Stimulated activated CD4-positive, alpha-beta T cell treated with anti-CD3 and anti-CD28 coated beads, Interleukin-15, amount 100 ng/mL, for 24 hours (primary cell): ENCODE measurements around the gene SMARCA2.
A peak's percentile ranks its signal among the peaks of the same experiment; 100 is the strongest.

Experiments
- DNase-seq: peaks from one replicate; pipeline ENCODE4 v3.0.0-alpha.2; 2020

The SMARCA2 gene

GRCh38 chr9:2016408-2017330 is 1.5 kb downstream of the SMARCA2 start:
- DNase-seq = peak; percentile 77

DNA sequence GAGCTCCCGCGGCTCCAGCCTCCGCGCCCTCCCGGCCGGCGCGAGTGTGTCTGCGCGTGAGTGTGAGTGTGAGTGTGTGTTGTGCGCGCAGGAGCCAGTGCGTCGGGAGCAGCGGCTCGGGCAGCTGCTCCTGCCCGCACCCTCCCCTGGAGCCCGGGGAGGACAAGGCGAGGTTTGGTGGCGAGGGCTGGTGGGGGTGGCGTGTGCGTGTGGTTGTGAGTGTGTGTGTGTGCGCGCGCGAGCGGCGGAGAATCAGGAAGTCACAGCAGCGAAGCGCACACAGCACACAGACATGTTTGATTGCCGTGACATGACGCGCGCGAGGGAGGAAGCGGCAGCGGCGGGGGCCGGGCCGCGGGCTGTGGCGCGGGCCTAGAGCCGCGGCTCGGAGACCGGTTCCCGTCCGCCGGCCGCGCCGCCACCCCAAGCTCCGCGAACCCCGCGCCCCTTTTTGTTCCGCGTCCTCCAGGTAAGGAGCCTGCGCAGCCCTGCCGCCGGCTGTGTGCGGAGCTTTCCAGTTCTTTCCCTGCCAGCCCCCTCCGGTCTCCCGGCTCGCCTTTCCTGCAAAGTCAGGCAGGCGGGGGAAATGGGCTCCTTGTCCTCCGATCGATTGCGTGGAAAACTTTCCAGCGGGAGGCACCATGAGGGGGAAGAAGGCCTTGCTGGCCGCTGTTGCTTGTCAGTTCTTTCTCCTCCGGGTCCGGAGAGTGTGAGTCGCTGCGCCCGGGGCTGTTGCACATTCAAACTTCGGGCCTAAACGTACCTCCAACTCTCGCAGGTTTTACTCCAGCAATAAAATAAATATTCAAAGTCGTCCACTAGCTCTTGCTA is 2.4 kb downstream of the SMARCA2 start:
- peak; percentile 77 for DNase-seq

DNA sequence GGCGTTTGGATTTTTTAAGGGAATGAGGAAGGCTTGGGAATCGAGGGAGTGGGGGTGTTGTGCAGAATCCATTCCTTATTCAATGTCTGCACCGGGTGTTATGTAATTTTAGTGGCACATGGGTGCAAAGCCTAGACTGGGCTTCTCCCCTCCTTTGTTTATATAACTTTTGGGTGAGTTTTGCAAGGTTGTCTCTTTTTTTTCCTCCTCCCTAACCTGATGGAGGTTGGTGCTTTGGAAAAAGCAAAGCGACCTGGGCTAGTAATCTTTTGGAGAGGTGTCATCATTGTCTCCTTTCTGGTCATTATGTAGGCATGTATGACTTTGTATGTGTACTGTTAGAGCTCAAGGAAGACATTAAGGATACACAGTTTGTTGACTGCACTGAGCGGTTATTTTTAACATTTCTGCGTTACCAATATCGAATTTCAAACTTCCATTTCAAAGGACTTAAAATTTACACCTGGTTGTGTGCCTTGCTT is 3.1 kb downstream of the SMARCA2 start:
- DNase-seq = no peak

- DNase-seq = peak; percentile 15
Observed at GRCh38 chr9:2018764-2019558, 3.8 kb downstream of the SMARCA2 start.

DNA sequence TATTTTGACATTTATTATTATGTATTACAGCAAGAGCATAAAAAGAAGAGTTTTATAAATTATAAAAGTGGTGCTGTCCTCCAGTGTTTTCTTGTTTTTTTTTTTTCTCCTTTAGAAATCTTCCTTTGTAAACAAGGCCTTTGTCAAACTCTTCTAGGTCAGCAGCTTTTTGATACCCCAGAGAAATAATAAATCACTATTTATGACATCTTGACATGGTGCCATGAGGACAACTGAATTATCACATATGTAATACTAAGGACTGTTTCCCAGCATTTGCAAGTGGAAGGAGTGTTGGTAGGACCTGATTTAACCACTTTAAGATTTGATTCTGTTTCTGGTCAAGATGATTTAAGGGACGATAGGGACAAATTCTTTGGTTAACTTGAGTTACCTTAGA is 4.6 kb downstream of the SMARCA2 start:
- DNase-seq = no peak

DNA sequence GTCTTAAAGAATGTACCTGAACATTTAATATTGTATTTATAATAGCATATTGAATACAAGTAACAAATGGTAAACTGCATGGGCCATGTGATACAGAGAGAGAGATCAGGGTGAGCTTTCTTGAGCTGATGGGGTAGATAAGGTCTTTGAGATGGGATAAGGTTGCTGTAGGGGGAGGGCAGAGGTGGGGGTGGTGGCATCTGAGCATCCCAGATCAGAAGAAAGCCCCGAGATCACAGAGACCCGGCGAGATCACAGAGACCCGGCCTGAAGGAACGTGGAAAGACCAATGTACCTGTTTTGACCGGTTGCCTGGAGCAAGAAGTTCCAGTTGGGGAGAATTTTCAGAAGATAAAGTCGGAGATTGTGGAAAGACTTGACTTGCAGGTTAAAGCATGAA is 6.6 kb downstream of the SMARCA2 start:
- DNase-seq = no peak

DNA sequence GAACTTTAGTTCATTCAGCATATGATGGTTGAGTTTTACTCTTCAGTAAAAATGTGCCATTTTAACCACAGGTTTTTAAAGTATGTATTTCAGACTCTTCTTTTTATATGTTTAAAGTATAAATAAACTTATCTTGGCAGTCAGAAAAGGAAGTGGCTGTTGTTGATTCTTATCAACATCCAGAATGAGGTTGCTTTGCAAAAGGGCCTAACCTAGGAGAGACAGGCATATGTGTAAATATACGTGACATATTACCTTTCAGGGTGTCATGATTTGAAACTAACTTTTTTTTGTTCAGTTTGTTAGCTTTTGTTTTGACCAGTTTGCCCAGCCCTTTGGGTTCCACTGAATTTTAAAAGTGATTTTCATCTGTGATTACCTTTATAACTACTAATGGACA is 7.4 kb downstream of the SMARCA2 start:
- no peak for DNase-seq

GRCh38 chr9:2023042-2023441 is 7.9 kb downstream of the SMARCA2 start:
- DNase-seq = no peak

DNA sequence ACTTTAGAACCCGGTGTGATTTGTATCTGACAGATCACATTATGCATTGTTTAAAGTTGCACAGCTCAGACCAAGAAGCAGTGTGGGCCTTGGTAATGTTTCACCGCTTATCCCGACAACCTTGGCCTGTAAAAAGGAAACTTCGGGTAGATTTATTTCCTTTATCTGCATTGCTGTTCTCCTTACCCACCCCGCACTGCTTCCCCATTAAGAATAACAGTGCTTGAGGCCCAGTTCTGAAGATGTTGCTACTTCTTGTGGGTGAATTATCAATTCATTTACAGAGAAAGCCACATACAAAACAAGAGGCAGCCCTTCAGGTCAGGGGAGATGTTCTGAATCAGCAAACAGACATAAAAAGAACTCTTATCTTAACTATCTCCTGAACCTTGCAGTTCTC is 8.4 kb downstream of the SMARCA2 start:
- peak; percentile 20 for DNase-seq

- no peak for DNase-seq
Observed at GRCh38 chr9:2024888-2025782, 10.0 kb downstream of the SMARCA2 start.

DNA sequence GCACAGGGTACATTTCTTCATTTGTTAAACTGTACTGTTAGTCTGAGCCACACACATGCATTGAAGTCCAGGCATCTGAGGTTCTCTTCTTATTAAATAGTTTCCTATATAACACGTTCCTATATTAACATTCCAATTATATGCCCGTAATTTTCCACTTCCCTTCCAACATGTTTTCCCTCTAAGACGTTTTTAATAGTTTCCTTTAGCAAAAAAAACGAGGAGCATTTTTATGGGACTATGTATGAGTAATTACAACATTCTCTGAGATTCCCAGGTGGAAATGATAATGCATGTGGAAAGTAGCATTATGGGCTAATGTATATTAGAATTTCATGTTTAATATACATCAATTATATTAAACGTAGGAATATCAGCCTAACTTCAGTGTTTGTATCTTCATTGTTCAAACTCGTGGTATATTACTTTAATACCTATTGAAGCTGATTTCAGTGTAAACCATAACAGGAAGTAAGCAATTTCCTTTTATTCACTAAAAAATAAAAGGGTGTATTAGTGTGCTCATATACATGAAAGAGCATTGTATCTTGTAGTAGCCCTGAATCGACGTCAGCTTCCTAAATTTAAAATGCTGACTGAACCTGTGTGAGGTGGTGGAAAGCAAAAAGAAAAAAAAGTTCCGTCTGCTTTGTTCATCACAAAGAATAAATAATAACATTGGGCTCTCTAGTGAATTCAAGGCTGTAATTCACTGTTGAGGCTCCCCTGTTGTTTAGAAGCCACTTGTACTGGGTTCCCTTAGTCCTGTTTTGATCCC is 11.3 kb downstream of the SMARCA2 start:
- no peak for DNase-seq

GRCh38 chr9:2027543-2028160 is 12.5 kb downstream of the SMARCA2 start:
- no peak for DNase-seq

DNA sequence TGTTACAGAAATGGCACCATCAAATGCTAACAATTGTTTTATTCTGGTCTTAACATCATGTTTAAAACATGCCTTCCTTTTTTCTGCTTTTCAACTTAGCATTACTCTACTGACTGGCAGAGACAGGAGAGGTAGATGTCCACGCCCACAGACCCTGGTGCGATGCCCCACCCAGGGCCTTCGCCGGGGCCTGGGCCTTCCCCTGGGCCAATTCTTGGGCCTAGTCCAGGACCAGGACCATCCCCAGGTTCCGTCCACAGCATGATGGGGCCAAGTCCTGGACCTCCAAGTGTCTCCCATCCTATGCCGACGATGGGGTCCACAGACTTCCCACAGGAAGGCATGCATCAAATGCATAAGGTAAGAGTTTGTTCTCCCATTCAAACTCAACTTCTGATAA is 13.7 kb downstream of the SMARCA2 start:
- DNase-seq = no peak

- no peak for DNase-seq
Observed at GRCh38 chr9:2029666-2030170, 14.6 kb downstream of the SMARCA2 start.

DNA sequence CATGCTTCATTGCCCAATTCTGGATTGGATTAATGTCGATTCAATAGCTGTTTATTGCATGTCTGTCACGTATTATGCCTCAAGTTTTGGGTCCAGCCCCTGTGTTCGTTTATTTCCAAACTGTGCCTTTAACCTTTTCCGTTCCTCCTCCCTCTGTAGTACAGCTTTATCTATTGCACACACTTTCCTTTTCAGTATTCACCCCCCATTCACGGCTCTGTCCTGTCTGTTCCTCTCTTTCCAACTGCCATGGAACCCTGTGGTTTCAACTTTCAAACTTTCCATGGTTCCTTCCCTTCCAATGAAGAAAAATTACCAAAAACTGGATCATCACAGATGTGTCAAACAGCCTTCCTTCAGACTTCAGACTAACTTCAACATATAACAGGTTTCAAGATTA is 17.1 kb downstream of the SMARCA2 start:
- DNase-seq = no peak

- no peak for DNase-seq
Observed at GRCh38 chr9:2036844-2037243, 21.7 kb downstream of the SMARCA2 start.

- no peak for DNase-seq
Observed at GRCh38 chr9:2039294-2040180, 24.4 kb downstream of the SMARCA2 start.

DNA sequence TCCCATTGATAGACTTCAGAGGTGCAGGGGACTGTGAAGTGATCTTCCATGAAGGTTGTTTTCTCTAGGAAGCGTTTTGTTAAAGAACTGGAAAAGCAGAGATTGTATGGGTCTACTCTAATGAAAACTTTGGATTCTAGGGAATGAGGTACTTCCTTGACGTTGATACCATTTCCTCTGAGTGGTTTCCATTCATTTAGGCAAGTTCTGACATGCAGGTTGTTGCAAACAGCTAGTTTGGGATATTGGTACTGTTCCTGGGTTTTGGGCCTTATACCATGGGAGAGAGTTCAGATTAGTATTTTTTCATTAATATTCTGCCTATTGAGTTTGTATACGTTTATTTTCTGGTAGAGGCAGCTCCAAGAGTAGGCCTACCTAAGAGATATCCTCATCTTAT is 25.7 kb downstream of the SMARCA2 start:
- no peak for DNase-seq

DNA sequence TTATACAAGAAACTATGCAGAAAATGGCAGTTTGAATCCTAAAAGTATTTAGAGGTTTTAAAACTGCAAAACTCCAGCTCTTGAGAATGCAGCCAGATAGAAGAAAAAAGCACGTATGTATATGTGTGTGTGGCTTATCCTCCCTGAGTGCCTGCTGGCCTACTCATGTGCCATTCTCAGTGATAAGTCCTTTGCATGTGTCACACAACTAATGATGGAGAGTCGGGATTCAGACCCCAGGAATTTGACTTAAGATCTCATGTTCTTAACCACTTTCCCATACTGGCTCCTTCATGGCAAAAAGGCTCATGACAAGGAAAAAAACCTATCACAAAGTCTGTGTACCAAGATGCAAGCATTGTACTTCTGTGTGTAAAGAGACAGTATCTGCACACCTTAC is 26.6 kb downstream of the SMARCA2 start:
- DNase-seq = no peak
